ENCODE measurements around the gene SCGB1A1.

SCGB1A1 gene

GRCh38 chr11:62401356-62401755 is 17.5 kb upstream of the SCGB1A1 start:
- no peaks in the 10 kb centered on the region for H3K9me3 ChIP-seq
- in situ Hi-C loops (cut with MboI; ENCODE audit: low sequenced_read_pairs), result no loop called here
- H3K4me1 ChIP-seq, result no peaks in the 10 kb centered on the region
- no peak overlapping the region for H3K4me3 ChIP-seq
- no peaks in the 10 kb centered on the region for H3K36me3 ChIP-seq (replicated peaks)
- no peaks in the 10 kb centered on the region for H3K27me3 ChIP-seq (ENCODE audit: low read depth)
- no peak for DNase-seq (ENCODE audit: low spot score in 2 of 2)

DNA sequence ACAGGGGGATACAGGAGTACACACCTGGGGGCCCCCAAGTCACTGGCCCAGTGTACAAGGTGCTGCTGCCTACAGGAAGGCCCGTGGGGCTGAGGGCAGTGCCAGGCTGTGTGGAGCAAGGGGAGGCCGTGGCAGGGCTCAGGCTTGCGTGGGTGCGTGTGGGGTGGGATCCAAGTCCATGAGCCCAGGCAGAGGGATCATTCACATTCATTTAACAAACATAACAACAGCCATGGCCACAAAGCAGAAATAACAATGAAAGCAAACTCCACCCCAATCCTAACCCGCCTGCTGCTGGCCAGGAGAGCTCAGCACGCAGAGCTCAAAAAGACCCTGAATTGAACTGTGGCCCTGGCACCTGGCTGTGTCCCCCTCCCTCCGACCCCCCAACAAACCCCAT is 17.0 kb upstream of the SCGB1A1 start:
- H3K27me3 ChIP-seq (ENCODE audit: low read depth), result no peaks in the 10 kb centered on the region
- H3K36me3 ChIP-seq (replicated peaks), result no peaks in the 10 kb centered on the region
- H3K9me3 ChIP-seq, result no peaks in the 10 kb centered on the region
- DNase-seq (ENCODE audit: low spot score in 2 of 2), result no peak
- no peaks in the 10 kb centered on the region for H3K4me1 ChIP-seq
- in situ Hi-C loops (cut with MboI; ENCODE audit: low sequenced_read_pairs), result no loop called here
- no peak overlapping the region for H3K4me3 ChIP-seq

- in situ Hi-C loops (cut with MboI; ENCODE audit: low sequenced_read_pairs), result no loop called here
- no peak for DNase-seq (ENCODE audit: low spot score in 2 of 2)
- H3K4me3 ChIP-seq, result no peak overlapping the region
These were observed 16.4 kb upstream of the SCGB1A1 start for GRCh38 chr11:62402226-62402959.

GRCh38 chr11:62402960-62403730 is 15.7 kb upstream of the SCGB1A1 start:
- Histone ChIP-seq H3K36me3 (replicated peaks) (no peaks in the 10 kb centered on the region), H3K9me3 (no peaks in the 10 kb centered on the region), H3K27me3 (ENCODE audit: low read depth) (no peaks in the 10 kb centered on the region), H3K4me3 (no peak overlapping the region), H3K4me1 (no peaks in the 10 kb centered on the region)
- in situ Hi-C loops (cut with MboI; ENCODE audit: low sequenced_read_pairs), result no loop called here
- no peak for DNase-seq (ENCODE audit: low spot score in 2 of 2)

More at GRCh38 chr11:62402226-62402959, 16.4 kb upstream of the SCGB1A1 start:
- H3K36me3 ChIP-seq (replicated peaks), result no peaks in the 10 kb centered on the region
- H3K9me3 ChIP-seq, result no peaks in the 10 kb centered on the region
- H3K27me3 ChIP-seq (ENCODE audit: low read depth), result no peaks in the 10 kb centered on the region
- H3K4me1 ChIP-seq, result no peaks in the 10 kb centered on the region

DNA sequence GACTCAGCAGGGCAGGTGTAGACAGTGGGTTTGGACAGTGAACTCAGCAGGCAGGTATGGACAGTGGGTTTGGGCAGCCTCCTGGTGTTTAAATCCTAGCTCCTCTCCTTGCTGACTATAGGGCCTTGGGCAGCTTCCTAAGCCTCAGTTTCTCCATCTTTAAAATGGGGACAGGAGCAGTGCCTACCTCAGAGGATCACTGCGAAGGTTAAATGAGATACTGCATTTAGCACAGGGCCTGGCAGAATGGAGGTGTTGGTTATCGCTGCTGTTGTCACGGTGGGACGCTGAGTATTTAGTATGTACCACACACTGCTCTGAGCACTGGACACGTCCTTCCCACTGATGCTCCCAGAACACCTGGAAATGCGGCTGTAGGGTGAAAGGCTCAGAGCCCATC is 14.4 kb upstream of the SCGB1A1 start:
- Histone ChIP-seq H3K4me1 (no peaks in the 10 kb centered on the region), H3K27me3 (ENCODE audit: low read depth) (no peaks in the 10 kb centered on the region), H3K9me3 (no peaks in the 10 kb centered on the region), H3K36me3 (replicated peaks) (no peaks in the 10 kb centered on the region), H3K4me3 (no peak overlapping the region)
- no peak for DNase-seq (ENCODE audit: low spot score in 2 of 2)
- in situ Hi-C loops (cut with MboI; ENCODE audit: low sequenced_read_pairs), result no loop called here

DNA sequence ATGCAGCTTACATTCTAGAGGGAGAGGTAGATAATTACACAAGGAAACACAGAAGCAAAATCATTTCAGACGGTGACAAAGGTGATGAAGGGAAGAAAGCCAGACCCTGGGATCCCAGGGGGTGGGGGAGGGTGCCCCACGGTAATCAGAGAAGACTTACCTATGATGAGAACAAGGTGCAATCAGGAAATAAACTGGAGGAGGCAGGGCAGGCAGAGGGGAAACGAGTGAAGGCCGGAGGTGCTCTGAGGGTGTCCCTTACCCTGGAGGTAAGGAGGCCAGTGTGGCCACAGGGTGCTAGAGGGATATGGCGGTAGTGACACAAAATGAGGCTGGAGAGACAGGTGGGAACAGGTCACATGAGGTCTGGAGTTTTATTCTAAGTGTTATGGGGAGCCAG is 13.9 kb upstream of the SCGB1A1 start:
- Histone ChIP-seq H3K27me3 (ENCODE audit: low read depth) (no peaks in the 10 kb centered on the region), H3K9me3 (no peaks in the 10 kb centered on the region), H3K4me3 (no peak overlapping the region), H3K4me1 (no peaks in the 10 kb centered on the region), H3K36me3 (replicated peaks) (no peaks in the 10 kb centered on the region)
- in situ Hi-C loops (cut with MboI; ENCODE audit: low sequenced_read_pairs), result no loop called here
- no peak for DNase-seq (ENCODE audit: low spot score in 2 of 2)

DNA sequence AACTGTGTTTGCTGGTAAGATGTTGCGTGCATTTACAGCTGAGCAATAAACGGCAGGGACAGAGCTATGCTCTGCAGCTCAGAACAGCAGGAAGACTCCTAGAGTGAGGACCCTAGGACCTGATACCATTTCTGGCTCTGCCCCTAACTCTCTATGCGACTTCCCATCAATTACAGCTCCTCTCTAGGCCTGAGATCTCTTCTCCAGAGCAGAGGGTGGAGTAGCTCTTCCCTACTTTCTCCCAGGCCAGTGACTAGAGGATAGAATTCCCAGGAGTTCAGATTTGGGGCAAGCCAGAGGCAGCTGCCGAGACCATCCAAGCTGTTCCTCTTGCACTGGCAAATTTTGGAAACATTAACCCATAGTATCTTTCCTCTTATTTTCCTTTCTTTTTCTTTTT is 12.8 kb upstream of the SCGB1A1 start:
- DNase-seq (ENCODE audit: low spot score in 2 of 2), result no peak
- Histone ChIP-seq H3K27me3 (ENCODE audit: low read depth) (no peaks in the 10 kb centered on the region), H3K9me3 (no peaks in the 10 kb centered on the region), H3K36me3 (replicated peaks) (no peaks in the 10 kb centered on the region), H3K4me1 (no peaks in the 10 kb centered on the region), H3K4me3 (no peak overlapping the region)
- in situ Hi-C loops (cut with MboI; ENCODE audit: low sequenced_read_pairs), result no loop called here

DNA sequence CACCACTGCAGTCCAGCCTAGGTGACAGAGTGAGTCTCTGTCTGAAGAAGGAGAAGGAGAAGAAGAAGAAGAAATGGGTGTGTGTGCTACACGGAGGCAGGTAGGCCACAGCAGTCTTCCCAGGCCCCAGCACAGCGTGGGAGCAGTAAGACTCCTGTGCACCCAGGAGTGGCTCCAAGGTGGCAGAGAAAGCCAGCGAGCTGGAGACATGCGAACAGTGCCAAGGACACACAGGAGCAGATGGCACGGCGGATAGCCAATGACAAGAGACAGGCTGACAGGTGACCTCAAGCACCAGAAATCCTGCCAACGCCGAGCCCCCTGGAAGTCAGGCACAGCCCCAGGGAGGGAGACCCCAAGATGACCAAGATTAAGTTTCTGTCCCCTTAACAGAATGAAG is 9.0 kb upstream of the SCGB1A1 start:
- in situ Hi-C loops (cut with MboI; ENCODE audit: low sequenced_read_pairs), result loop anchor here (10.0 kb wide), 1 partner anchor 65 kb away; no protein-coding TSS in a partner anchor
- Histone ChIP-seq H3K9me3 (no peaks in the 10 kb centered on the region), H3K4me3 (no peak overlapping the region), H3K4me1 (no peaks in the 10 kb centered on the region), H3K27me3 (ENCODE audit: low read depth) (no peaks in the 10 kb centered on the region), H3K36me3 (replicated peaks) (no peaks in the 10 kb centered on the region)
- no peak for DNase-seq (ENCODE audit: low spot score in 2 of 2)

DNA sequence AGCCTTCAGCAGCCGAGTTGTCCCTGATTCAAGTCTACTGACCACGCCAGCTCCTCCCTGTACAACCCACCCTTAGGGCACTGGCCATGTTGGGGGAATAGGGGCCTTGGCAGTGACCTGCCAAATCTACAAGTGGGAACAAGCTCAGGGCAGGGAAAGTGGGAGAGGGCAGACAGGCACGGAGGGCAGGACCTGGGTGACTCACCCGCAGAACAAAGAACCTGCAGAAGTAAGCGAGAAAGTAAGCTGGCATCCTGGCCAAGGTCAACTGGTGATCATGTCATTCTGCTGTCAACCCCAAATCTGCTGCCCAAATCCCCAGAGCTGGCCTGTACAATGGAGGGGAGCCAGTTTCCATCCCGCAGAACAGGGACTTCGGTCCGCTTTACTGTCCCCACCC is 7.9 kb upstream of the SCGB1A1 start:
- in situ Hi-C loops (cut with MboI; ENCODE audit: low sequenced_read_pairs), result loop anchor here (10.0 kb wide), 1 partner anchor 64 kb away; no protein-coding TSS in a partner anchor
- H3K4me1 ChIP-seq, result no peaks in the 10 kb centered on the region
- H3K4me3 ChIP-seq, result no peak overlapping the region
- no peaks in the 10 kb centered on the region for H3K36me3 ChIP-seq (replicated peaks)
- H3K9me3 ChIP-seq, result no peaks in the 10 kb centered on the region
- no peaks in the 10 kb centered on the region for H3K27me3 ChIP-seq (ENCODE audit: low read depth)
- DNase-seq (ENCODE audit: low spot score in 2 of 2), result no peak

DNA sequence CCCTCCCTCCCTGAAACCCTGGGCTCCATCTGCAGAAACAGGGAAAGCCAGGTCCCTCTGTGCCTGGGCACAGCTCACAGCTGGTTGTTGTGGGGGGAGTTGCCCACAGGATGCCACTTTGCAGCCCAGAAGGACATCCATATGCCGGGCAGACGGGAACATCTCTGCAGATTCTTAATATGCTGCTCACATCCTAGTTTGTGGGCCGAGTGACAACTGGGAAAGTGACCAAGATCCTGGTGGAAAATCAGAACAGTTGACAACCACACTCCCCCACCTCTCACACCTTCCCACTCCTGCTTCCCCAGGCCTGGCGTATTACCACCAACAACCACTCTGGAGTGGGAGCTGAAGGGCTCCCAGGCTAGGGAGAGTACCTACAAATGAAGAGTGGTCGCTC is 7.3 kb upstream of the SCGB1A1 start:
- H3K27me3 ChIP-seq (ENCODE audit: low read depth), result no peaks in the 10 kb centered on the region
- no peaks in the 10 kb centered on the region for H3K36me3 ChIP-seq (replicated peaks)
- H3K4me3 ChIP-seq, result no peak overlapping the region
- H3K9me3 ChIP-seq, result no peaks in the 10 kb centered on the region
- DNase-seq (ENCODE audit: low spot score in 2 of 2), result no peak
- in situ Hi-C loops (cut with MboI; ENCODE audit: low sequenced_read_pairs), result loop anchor here (10.0 kb wide), 1 partner anchor 63 kb away; no protein-coding TSS in a partner anchor
- no peaks in the 10 kb centered on the region for H3K4me1 ChIP-seq

DNA sequence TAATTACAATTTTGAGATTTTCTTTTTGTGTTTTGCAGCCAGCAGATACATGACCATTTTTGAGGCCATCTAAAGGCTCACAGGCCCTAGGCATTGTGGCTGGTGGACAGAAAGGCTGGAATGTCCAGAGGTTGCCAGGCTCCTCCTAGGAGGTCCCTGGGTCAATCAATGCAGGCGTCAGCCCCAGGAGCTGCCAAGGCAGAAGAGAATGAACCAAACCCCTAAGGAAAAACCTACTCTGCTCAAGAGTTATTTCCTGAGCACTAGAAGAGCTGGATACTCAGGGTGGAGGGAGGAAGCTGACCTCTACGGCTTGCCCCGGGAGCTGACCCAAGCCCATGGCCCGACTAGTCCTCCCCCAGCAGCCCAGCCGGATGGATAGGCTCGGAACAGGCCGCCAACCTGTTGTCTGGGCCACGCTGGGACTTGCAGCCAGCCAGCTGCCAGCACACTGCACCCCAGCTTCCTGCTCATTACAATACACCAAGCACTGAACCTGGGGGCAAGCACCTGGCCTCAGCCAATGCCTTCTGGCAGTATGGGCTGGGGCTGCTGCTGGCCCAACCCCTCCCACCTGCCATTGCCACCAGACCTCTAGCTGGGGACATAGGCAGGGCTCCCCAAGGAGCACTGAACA is 5.7 kb upstream of the SCGB1A1 start:
- Histone ChIP-seq H3K4me3 (no peak overlapping the region), H3K27me3 (ENCODE audit: low read depth) (no peaks in the 10 kb centered on the region), H3K36me3 (replicated peaks) (no peaks in the 10 kb centered on the region), H3K4me1 (no peaks in the 10 kb centered on the region), H3K9me3 (no peaks in the 10 kb centered on the region)
- no peak for DNase-seq (ENCODE audit: low spot score in 2 of 2)
- in situ Hi-C loops (cut with MboI; ENCODE audit: low sequenced_read_pairs), result loop anchor here (10.0 kb wide), 1 partner anchor 62 kb away; no protein-coding TSS in a partner anchor

GRCh38 chr11:62416596-62416995 is 2.2 kb upstream of the SCGB1A1 start:
- Histone ChIP-seq H3K4me1 (no peaks in the 10 kb centered on the region), H3K9me3 (no peaks in the 10 kb centered on the region), H3K36me3 (replicated peaks) (no peaks in the 10 kb centered on the region), H3K4me3 (no peak overlapping the region), H3K27me3 (ENCODE audit: low read depth) (no peaks in the 10 kb centered on the region)
- no peak for DNase-seq (ENCODE audit: low spot score in 2 of 2)
- in situ Hi-C loops (cut with MboI; ENCODE audit: low sequenced_read_pairs), result loop anchor here (10.0 kb wide), 1 partner anchor 58 kb away; no protein-coding TSS in a partner anchor

GRCh38 chr11:62418136-62418535 is 697 bp upstream of the SCGB1A1 start:
- in situ Hi-C loops (cut with MboI; ENCODE audit: low sequenced_read_pairs), result loop anchor here (10.0 kb wide), 1 partner anchor 57 kb away; no protein-coding TSS in a partner anchor
- Histone ChIP-seq H3K9me3 (no peaks in the 10 kb centered on the region), H3K4me1 (no peaks in the 10 kb centered on the region), H3K36me3 (replicated peaks) (no peaks in the 10 kb centered on the region), H3K27me3 (ENCODE audit: low read depth) (no peaks in the 10 kb centered on the region), H3K4me3 (no peak overlapping the region)
- DNase-seq (ENCODE audit: low spot score in 2 of 2), result no peak

All from HAP-1 (cell line).